GM12892 (cell line): Measurements from ENCODE around the gene IMPACT.

Experiments
- POLR2A ChIP-seq: IDR thresholded peaks from 2 replicates; pipeline ENCODE4 v1.6.1; 2011; ENCODE audit warnings: low read depth, low read length, control low read depth
- POLR2AphosphoS5 ChIP-seq: IDR thresholded peaks from 2 replicates; pipeline ENCODE4 v1.6.1; 2011; ENCODE audit warnings: low read depth, low read length, control low read depth
- TAF1 ChIP-seq: IDR thresholded peaks from 2 replicates; pipeline ENCODE4 v1.6.1; 2011; ENCODE audit warnings: low read depth, mild to moderate bottlenecking, control low read depth, low read length, borderline replicate concordance

- TF ChIP-seq POLR2AphosphoS5 = no peak
- TF ChIP-seq POLR2A = no peak
- TF ChIP-seq TAF1 = no peak
Measured at GRCh38 chr18:24398540-24398939, 27.9 kb upstream of the IMPACT start.
